Stimulated activated CD8-positive, alpha-beta memory T cell treated with anti-CD3 and anti-CD28 coated beads, Interleukin-4, amount 100 ng/mL, for 48 hours (primary cell): ENCODE data around the gene ZBTB1.

Experiments
- DNase-seq: peaks from one replicate; pipeline ENCODE4 v3.0.0-alpha.2; 2020

ZBTB1 gene

GRCh38 chr14:64572386-64573104 is 68.0 kb downstream of the ZBTB1 start:
- no peak for DNase-seq

- no peak for DNase-seq
Observed at GRCh38 chr14:64573109-64573508, 68.5 kb downstream of the ZBTB1 start.
